ENCODE data around the gene WDTC1.

DNA sequence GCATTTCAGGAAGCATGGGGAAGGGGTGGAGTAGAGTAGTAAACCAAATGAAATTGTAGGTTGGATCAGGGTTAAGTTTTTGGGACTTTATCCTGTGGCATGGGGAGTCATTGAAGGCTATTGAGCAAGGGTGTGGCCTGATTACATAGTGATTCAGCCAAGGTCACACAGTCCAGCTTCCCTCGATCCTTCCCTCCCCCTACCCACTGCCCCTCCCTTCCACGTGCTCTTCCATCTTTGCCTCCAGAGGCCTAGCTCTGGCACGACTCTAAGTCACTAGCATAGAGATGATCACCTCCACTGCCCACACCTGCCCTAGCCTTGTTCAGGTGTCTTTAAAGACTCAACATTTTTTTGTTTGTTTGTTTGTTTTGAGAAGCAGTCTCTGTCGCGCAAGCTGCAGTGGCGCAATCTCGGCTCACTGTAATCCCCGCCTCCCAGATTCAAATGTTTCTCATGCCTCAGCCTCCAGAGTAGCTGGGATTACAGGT, 42.3 kb upstream of the WDTC1 start:
- TF ChIP-seq BRD4 (IDR thresholded peaks at IDR 0.05), result no peak
- no peak for TF ChIP-seq POLR2AphosphoS5 (IDR thresholded peaks at IDR 0.05; ENCODE audit: control insufficient read depth, insufficient read depth, low read depth, low read length)
- TF ChIP-seq, protein P1, sequence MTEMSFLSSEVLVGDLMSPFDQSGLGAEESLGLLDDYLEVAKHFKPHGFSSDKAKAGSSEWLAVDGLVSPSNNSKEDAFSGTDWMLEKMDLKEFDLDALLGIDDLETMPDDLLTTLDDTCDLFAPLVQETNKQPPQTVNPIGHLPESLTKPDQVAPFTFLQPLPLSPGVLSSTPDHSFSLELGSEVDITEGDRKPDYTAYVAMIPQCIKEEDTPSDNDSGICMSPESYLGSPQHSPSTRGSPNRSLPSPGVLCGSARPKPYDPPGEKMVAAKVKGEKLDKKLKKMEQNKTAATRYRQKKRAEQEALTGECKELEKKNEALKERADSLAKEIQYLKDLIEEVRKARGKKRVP (CRISPR knock-in tag; IDR thresholded peaks at IDR 0.05), result no peak
- TF ChIP-seq RAD21 (CRISPR knock-in tag; conservative IDR thresholded peaks at IDR 0.05 in 1 of 2, IDR thresholded peaks at IDR 0.05 in 1 of 2), result no peak
- TF ChIP-seq, protein P2, sequence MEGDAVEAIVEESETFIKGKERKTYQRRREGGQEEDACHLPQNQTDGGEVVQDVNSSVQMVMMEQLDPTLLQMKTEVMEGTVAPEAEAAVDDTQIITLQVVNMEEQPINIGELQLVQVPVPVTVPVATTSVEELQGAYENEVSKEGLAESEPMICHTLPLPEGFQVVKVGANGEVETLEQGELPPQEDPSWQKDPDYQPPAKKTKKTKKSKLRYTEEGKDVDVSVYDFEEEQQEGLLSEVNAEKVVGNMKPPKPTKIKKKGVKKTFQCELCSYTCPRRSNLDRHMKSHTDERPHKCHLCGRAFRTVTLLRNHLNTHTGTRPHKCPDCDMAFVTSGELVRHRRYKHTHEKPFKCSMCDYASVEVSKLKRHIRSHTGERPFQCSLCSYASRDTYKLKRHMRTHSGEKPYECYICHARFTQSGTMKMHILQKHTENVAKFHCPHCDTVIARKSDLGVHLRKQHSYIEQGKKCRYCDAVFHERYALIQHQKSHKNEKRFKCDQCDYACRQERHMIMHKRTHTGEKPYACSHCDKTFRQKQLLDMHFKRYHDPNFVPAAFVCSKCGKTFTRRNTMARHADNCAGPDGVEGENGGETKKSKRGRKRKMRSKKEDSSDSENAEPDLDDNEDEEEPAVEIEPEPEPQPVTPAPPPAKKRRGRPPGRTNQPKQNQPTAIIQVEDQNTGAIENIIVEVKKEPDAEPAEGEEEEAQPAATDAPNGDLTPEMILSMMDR (IDR thresholded peaks at IDR 0.05 in 2 of 3, conservative IDR thresholded peaks at IDR 0.05 in 1 of 3; ENCODE audit: insufficient read depth in 2 of 3, low read depth in 1 of 3, low read length in 3 of 3), result no peak

All from K562 (cell line).